GM19351 (cell line): ENCODE data around the gene RGS6.

Source experiments
- ATAC-seq: cut with Tn5 transposase; IDR thresholded peaks from one replicate; pipeline ENCODE4 v1.9.1; 2021; ENCODE audit warnings: mild to moderate bottlenecking, moderate library complexity; ENCODE audit not compliant: unreplicated experiment

RGS6 gene

DNA sequence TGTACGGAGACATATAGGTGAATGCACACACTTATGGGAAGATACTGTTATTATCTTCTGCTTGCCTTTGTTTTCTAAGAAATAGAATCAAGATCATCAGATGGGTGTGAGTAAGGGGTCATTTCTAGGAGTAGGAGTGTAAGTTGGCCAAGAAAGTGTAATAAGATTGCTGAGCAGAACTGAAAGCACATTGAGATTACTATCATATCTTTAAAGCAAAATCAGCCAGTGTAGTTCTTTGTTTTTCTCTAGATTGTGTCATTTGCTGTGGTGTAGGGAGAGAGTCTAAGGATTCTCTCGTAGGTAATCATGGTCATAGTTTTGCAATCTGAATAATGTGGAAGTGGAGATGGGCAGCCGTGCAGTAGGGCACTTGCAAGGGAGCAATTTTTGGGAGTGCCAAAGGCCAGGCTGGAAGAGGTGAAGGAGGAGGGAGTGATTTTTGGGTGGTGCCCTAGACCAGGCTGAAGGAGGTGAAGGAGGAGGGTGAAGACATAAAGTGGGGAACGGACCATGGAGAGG is 131.6 kb downstream of the RGS6 start:
- no peak for ATAC-seq

GRCh38 chr14:72064501-72064900 is 132.3 kb downstream of the RGS6 start:
- ATAC-seq, result no peak

GRCh38 chr14:72070458-72070857 is 138.2 kb downstream of the RGS6 start:
- no peak for ATAC-seq

DNA sequence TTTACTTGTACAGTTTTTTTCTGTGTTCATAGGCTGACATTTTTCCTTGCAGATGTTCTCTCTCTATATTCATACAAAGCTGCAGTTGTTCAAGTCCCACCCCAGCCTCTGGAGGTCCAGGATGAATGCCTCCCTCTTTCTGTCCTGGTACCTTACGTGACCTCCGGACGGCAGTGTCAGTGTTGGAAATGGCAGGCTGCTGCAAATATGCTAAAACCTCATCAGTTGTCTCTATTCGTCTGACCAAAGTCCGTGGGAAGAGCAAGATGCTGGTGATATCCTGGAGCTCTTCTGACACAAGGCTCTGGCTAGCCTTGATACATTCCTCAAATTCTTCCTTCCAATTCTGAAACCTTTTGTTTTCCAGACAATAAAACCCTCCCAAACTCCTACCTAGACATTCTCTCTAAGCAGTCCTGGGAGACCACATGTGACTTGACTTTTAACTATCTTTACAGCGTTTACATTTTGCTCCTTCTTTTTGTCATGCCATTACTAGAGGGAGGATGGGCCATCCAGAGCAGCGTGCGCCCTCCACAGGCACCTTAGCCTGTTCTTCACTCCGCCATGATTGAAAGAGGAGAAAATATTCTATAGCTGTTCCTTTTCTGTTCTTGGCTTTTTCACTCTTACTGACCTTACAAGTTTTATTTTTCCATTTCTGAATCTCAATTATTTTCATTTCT is 143.6 kb downstream of the RGS6 start:
- no peak for ATAC-seq

DNA sequence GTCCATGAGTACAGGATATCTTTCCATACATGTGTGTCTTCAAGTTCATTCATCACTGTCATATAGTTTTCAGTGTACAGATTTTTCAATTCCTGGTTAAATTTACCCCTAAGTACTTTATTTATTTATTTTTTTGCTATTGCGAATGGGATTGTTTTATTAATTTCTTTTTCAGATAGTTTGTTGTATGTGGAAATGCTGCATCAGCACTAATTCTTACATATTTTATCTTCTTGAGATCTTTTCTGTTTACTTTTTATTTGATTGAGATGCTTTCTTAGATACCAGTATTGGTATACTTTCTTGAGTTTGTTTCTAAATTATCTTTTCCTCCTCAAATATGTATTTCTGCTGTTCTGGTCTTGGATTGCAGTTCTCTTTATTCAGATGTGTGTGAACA is 148.9 kb downstream of the RGS6 start:
- no peak for ATAC-seq

DNA sequence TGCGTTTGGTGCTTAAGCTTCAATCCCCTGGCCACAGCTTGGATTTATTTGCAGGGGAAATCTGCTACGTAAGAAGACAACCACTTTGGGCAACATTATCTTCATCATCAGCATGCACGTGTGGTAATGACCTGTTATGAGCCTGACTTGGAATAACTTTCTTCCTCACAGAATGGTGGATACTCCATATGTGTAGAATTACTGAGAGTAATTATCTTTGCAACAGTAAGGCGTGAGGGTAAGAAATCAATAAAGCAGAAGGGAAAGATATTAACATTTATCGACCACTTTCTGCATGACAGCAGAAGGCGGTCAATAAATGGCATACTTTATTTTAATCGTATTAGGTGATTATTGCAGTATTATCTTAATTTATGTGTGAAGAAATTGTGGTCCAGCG is 152.7 kb downstream of the RGS6 start:
- no peak for ATAC-seq

- no peak for ATAC-seq
These were observed 157.4 kb downstream of the RGS6 start for GRCh38 chr14:72089625-72090024.

- ATAC-seq, result peak; percentile 60
These were observed 162.8 kb downstream of the RGS6 start for GRCh38 chr14:72094844-72095582.

DNA sequence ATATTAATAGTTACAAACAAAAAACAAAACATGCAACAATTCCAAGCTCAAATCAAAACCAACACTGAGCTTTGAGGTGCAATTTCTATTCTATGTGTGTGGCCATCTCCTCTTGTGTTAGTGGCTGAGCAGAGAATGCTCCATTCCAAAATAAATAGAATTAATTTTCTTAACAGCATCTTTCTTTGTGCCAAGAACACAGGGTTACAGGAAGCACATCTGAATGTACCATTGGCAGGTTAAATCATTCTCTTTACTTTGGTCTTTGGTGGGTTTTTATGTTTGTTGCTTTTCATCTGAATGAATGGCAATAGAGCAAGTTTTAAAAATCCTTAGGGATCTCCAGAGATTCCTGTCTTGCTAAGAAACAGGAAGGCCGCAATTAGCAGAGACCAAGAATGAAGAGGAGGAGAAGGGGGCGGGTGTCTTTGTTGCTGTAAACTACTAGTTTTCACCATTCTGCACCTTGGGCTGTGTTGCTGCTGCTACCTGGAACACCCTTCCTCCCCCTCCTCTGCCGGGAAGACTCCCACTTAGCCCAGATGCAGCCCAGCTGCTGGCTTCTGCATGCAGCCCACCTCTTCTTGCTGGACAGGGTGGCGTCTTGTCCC is 165.0 kb downstream of the RGS6 start:
- no peak for ATAC-seq

DNA sequence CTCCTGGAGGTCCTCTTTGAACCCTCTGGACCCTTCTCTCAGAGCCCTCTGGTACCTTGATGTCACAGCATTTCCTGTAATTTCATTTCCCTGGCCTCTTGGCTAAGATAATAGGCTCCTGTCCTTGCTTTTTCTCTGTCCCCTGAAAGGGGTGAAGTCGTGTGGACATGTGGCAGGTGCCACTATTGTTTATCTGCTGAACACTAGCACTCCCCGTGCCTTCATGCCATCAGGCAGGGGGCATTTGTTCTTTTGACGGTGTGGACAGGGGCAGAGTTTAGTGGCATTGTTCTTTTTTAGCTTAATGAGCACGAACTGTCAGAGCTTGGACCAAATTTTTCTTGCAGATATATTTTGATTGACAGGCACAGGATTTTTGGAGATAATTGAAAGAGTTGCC is 166.0 kb downstream of the RGS6 start:
- no peak for ATAC-seq

- ATAC-seq, result no peak
These were observed 167.3 kb downstream of the RGS6 start for GRCh38 chr14:72099566-72099965.

- no peak for ATAC-seq
These were observed 171.9 kb downstream of the RGS6 start for GRCh38 chr14:72104011-72104613.

- no peak for ATAC-seq
These were observed 179.7 kb downstream of the RGS6 start for GRCh38 chr14:72111911-72112310.

GRCh38 chr14:72118841-72119240 is 186.6 kb downstream of the RGS6 start:
- ATAC-seq, result no peak

- ATAC-seq, result no peak
These were observed 188.1 kb downstream of the RGS6 start for GRCh38 chr14:72120315-72120714.

DNA sequence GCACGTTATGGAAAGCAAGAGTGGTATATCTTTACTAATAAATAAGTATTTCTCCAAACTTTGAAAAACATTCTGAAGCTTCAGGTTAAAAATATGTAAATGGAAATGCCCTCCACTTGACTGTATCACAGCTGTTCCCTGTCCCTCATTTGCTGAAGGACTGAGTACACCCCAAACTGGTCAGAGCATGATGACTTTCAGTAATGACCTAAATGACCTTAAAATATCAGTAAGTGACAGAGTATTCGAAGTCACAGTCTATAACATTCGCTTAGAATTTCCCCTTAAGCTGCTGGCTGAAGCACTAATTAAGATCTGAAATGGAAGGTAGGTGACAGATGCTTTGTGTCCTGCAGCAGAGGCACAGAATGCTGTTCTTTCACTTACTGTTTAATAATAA is 191.5 kb downstream of the RGS6 start:
- no peak for ATAC-seq

DNA sequence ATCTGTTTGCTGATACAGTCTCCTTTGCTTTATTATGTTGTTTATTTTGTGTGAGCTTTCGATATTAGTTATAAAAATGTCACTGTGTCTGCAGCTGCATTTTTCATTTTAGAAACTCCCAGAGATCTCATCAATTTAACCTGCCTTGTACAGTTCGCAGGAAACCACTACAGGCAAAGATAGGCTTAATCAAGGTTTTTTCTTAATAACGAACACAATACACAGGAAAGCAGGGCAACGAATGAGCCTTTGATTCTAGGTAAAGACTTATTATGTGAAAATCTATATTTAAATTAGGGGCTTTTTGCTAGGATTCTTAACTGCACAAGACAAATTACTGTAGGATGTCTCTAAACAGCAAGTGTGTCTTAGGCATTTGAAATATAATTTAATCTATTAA is 191.9 kb downstream of the RGS6 start:
- ATAC-seq, result no peak

GRCh38 chr14:72126091-72126490 is 193.9 kb downstream of the RGS6 start:
- no peak for ATAC-seq

GRCh38 chr14:72126561-72126960 is 194.3 kb downstream of the RGS6 start:
- no peak for ATAC-seq

- ATAC-seq, result no peak
These were observed 196.4 kb downstream of the RGS6 start for GRCh38 chr14:72128629-72129028.

GRCh38 chr14:72129291-72129690 is 197.1 kb downstream of the RGS6 start:
- no peak for ATAC-seq

GRCh38 chr14:72141084-72141483 is 208.9 kb downstream of the RGS6 start:
- ATAC-seq, result no peak
